Metanephros (tissue), 1 donor: ENCODE data around the gene MT1A. TPM values are rescaled to one million over a fixed set of nuclear protein-coding genes. Genes with fewer than 3 reads are reported as not detected.

Source experiments
- total RNA-seq: library from RNA; depleted of rRNA; stranded (reverse); fragments of >200 nt; gene quantifications from one replicate; pipeline ENCODE4 v1.2.3, GENCODE V29; 2014

Gene MT1A
- not detected for total RNA-seq

DNA sequence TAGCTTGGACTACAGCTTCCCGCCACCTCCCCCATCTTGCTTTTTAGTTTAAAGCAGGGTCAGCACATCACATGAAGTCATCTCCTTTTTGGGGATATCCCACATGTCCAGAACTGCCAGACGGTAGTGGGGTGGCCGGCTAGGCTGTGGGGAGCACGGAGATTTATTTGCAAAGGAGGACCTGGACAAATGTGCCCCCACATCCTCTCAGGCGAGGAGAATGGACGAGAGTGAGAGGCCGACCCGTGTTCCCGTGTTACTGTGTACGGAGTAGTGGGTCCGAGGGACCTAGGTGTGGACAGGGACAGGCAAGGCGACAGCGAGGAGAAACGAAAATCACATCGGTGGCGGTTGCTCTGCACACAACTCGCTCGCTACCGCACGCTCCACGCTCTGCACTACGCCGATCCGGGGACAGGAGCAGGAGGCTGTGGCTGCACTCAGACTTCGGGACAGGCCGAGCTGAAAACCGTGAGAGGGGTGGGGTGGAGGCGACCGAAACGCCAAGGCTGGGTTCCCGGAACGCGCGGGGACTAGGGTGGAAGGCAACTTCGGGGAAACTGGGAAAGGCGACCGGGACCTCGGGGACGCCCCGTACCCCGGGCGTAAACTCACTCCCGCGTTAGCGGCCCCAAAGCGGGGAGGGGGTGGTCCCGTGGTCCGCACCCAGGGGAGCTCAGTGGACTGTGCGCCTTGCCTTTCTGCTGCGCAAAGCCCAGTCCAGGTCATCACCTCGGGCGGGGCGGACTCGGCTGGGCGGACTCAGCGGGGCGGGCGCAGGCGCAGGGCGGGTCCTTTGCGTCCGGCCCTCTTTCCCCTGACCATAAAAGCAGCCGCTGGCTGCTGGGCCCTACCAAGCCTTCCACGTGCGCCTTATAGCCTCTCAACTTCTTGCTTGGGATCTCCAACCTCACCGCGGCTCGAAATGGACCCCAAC is at the start of gene MT1A:
Gene MT1A (plus strand): TSS at position 853 of the 937 bp plus-strand sequence. CDS start 73 bp downstream, at position 926.

DNA sequence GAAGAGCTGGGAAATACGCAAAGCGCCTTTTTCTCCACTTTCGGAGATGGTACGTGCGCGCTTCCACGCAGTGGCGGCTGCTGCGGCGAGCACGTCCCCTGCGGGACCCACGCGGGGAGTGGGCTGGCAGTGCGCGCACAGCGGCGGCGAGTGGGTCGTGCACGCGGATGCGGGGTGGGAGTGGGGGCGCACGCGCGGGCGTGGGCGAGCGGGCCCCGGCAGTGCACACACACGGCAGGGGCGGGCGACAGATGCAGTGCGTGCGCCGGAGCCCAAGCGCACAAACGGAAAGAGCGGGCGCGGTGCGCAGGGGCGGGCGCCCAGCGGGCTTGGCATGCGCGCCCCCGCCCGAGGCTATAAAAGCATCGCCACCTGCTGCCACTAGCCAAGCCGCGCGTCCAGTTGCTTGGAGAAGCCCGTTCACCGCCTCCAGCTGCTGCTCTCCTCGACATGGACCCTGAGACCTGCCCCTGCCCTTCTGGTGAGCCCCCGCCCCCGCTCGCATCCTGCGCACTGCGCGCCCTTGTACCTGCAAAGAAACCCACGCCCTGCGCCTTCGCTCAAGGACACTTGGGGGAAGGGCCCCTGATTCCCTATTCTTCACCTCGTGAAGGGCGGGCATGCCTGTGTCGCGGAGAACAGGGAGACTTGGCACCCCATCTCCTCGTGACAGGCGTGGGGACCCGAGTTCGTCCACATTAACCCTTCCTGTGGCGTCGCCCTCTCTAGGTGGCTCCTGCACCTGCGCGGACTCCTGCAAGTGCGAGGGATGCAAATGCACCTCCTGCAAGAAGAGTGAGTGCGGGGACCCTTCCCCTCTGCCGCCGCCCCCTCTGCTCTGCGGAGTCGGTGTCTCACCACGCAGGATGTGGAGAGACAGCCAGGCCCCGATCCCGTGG is 49.1 kb upstream of the MT1A start, which contains the start of gene MT3:
Gene MT3 (plus strand): TSS at position 388 of the 899 bp plus-strand sequence. CDS start 63 bp downstream, at position 451.

DNA sequence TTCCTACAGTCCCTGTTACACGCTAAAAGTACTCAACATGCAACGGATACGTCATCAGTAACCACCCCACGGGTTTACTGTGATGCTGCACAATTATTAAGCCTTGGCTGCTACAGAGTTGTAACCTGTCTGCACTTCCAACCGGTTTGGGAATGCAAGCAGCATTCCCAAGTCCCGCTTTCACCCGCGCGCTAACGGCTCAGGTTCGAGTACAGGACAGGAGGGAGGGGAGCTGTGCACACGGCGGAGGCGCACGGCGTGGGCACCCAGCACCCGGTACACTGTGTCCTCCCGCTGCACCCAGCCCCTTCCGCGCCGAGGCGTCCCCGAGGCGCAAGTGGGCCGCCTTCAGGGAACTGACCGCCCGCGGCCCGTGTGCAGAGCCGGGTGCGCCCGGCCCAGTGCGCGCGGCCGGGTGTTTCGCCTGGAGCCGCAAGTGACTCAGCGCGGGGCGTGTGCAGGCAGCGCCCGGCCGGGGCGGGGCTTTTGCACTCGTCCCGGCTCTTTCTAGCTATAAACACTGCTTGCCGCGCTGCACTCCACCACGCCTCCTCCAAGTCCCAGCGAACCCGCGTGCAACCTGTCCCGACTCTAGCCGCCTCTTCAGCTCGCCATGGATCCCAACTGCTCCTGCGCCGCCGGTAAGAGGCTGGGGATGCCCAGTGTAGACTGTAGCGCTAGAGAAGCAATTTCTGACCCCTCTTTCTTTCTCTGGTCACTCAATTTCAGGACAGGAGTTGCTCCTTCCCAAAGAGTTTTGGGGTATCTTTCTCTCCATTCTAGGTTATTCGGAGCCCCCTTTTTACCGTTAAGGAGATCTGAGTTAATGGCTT is 30.2 kb upstream of the MT1A start, which contains the start of gene MT2A:
Gene MT2A (plus strand): TSS at position 542 of the 833 bp plus-strand sequence. CDS start 72 bp downstream, at position 614.

GRCh38 chr16:56625140-56625942 is 13.1 kb upstream of the MT1A start, which contains the start of gene MT1E:
TSS of gene MT1E (plus strand) at chr16:56625781. CDS start at chr16:56625852, 71 bp downstream.

GRCh38 chr16:56632156-56632847 is 6.2 kb upstream of the MT1A start, which contains the start of gene MT1M:
TSS of gene MT1M (plus strand) at chr16:56632659. CDS start at chr16:56632732, 73 bp downstream.

DNA sequence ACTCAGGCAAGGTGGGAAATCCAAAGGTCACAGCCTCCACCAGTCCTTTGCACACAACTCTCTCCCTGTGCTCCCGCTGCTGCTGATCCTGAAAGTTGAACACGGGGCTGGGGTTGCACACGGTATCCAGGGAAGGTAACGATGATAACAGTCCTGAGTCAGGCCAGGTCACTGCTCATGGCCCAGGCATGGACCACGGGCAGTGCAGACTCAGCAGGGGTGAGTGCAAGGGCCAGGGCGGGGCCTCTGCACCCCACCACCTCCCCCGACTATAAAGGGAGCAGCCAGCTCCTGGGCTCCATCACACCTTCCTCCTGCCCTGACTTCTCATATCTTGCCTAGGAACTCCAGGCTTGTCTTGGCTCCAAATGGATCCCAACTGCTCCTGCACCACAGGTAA is 13.1 kb downstream of the MT1A start, which contains the start of gene MT1B:
Gene MT1B (plus strand): TSS at position 301 of the 400 bp plus-strand sequence. CDS start 68 bp downstream, at position 369.

GRCh38 chr16:56657555-56658326 is 19.3 kb downstream of the MT1A start, which contains the start of gene MT1F:
TSS of gene MT1F (plus strand) at chr16:56657959. CDS start at chr16:56658059, 100 bp downstream.

DNA sequence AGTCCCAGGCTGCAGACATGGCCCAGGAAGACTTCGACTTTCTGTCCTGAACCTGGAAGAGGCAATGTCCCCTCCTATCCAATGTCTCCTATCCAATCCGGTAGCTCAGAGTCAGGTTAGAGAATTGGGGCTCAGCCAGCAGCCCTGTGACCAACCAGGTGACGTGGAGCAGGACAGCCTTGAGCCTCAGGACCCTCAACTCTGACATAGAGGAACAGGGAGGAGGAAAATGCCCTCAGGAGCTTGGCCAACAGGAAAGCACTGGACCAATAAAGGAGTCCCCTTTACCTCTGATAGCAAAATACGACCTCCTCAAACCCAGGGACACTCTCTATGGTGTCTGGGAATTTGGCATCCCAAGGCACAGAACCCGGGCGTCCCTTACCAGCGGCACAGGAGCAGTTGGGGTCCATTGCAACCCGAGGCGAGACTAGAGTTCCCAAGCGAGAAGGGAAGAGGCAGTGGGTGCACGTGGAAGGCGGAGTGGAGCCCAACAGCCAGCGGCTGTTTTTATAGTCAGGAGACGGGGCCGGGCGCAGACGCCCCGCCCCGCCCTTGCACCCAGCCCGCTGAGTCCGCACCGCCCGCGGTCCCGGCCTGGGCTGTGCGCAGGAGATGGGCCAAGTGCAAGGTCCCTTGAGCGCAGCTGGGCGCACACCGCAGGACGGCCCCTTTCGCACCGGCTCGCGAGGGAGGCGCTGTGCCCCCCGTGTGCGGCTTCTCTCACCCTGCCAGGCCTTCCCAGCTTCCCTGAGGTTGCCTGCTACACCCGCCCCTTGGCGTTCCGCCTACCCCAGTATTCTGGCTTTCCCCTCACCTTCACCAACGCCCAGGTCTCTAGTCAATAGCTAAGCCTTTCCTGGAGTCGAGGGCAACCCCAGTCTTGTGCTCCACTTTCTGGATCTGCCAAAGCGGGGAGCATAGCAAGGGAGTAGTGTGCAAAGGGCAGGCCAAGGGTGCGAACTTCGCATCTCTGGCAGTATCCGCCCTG is 29.4 kb downstream of the MT1A start, which contains the start of gene MT1G:
Gene MT1G (minus strand): TSS at position 485 of the 991 bp plus-strand sequence. CDS start 72 bp downstream, at position 413.

DNA sequence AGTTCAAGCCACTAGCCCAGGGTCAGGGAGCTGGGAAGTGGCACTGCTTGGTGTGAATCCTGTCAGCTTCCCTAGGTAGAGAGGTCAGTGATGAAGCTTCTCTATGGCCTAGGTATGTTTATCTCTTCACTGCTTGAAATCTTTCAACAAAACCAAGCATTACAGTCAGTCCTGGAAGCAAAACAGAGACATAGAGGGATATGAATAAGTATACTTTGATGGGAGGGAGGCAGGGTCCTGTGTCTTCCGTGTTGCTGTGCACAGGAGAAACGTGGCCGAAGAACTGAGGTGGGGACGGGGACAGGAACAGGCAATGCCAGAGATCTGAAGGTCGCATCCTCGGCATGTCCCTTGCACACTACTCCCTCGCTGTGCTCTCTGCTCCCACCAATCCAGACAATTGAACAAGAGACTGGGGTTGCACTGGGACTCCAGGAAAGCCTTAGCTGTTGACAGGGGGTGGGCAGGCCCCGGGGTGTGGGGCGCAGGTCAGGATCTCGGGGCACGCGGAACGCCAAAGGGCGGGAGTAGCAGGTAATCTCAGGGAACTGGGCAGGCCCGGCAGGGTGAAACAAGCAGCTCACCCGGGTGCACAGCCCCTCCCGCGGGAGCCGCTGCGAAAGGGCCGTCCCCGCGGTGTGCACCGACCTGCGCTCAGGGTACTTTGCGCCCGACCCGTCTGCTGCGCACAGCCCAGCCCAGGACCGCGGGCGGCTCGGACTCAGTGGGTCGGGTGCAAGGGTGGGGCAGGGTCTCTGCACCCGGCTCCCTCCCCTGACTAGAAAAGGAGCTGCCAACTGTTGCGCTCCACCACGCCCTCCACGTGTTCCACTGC is 30.8 kb downstream of the MT1A start, which contains the start of gene MT1H:
Gene MT1H (plus strand): TSS at position 810 of the 835 bp plus-strand sequence. CDS start 71 bp downstream, outside the sequence.

DNA sequence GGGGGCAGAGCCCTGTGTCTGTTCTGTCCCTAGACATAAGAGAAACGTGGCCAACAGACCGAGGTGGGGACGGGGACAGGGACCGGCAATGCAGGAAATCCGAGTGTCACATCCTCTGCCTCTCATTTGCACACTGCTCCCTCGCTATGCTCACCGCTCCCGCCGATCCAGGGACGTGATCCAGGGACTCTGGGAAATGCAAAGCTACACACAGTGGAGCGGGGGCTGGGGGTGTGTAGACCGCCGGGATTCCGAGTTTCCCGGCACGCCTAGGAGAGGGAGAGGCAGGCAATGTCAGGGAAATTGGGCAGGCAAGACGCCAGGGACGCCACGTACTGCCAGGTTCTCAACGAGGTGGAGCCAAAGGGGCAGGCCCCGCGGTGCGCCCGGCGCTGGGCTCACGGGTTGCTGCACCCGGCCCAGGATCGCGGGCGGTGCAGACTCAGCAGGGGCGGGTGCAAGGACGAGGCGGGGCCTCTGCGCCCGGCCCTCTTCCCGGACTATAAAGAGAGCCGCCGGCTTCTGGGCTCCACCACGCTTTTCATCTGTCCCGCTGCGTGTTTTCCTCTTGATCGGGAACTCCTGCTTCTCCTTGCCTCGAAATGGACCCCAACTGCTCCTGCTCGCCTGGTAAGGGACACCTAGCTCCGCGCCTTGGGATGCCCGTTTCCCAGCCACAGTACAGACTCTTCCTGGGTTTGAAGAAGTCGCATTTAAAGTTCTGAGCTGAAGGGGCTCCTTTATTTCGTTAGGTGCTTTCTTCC is 43.7 kb downstream of the MT1A start, which contains the start of gene MT1X:
Gene MT1X (plus strand): TSS at position 532 of the 764 bp plus-strand sequence. CDS start 71 bp downstream, at position 603.

Other genes starting within 250 kb of the MT1A start
- gene AMFR, start 213.1 kb upstream of the MT1A start, total RNA-seq = 141 TPM
- 162 TPM for gene NUDT21, start 187.3 kb upstream of the MT1A start, total RNA-seq
- gene OGFOD1, start 187.1 kb upstream of the MT1A start, total RNA-seq = 16.8 TPM
- 73.3 TPM for gene BBS2, start 118.6 kb upstream of the MT1A start, total RNA-seq
- gene MT4, start 73.6 kb upstream of the MT1A start, total RNA-seq = not detected
- gene MT3, start 49.1 kb upstream of the MT1A start, total RNA-seq = 2.6 TPM
- 9.9 TPM for gene MT2A, start 30.1 kb upstream of the MT1A start, total RNA-seq
- gene MT1E, start 12.9 kb upstream of the MT1A start, total RNA-seq = 17.2 TPM
- 1.5 TPM for gene MT1M, start 6.0 kb upstream of the MT1A start, total RNA-seq
- gene MT1B, start 13.2 kb downstream of the MT1A start, total RNA-seq = not detected
- 15.8 TPM for gene MT1F, start 19.3 kb downstream of the MT1A start, total RNA-seq
- 40.0 TPM for gene MT1G, start 29.4 kb downstream of the MT1A start, total RNA-seq
- 18.5 TPM for gene MT1H, start 31.1 kb downstream of the MT1A start, total RNA-seq
- gene MT1X, start 43.8 kb downstream of the MT1A start, total RNA-seq = 37.8 TPM
- gene NUP93, start 91.5 kb downstream of the MT1A start, total RNA-seq = 95.5 TPM
- 58.9 TPM for gene SLC12A3, start 226.5 kb downstream of the MT1A start, total RNA-seq